HK-2 (cell line): ENCODE data around the gene FRAS1.
A peak's percentile ranks its signal among the peaks of the same experiment; 100 is the strongest.
"Not testable (repeated sequence)": the region's sequence is repeated elsewhere in the genome, so short reads cannot be mapped to it uniquely, and the experiment has no call there.

Experiments
- DNase-seq: peaks from one replicate; pipeline ENCODE4 v3.0.0-alpha.2; 2018; ENCODE audit not compliant: unreplicated experiment

The FRAS1 gene

GRCh38 chr4:78275450-78275849, 218.3 kb downstream of the FRAS1 start:
- DNase-seq, result not testable (repeated sequence)

GRCh38 chr4:78286281-78286680, 229.2 kb downstream of the FRAS1 start:
- no peak for DNase-seq

DNA sequence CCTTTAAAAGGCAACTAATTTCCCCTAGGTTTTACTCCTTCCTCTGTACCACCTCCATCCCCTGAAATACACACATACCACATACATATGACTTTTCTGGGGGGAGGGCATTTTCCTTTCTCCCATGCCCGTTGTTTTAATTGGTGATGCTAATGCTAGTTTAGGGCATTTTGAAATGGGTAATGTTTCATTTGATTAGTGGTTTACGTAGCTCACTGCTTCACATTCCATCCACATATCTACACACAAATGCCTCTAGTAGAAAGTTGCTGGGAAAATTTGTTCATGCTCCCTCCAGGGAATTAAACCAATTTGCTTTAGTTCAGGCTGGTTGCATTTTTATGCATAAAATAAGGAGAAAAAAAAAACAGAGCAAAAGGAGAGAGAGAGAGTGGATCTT, 231.2 kb downstream of the FRAS1 start:
- no peak for DNase-seq

GRCh38 chr4:78291277-78291676, 234.2 kb downstream of the FRAS1 start:
- DNase-seq, result no peak

GRCh38 chr4:78292341-78292740, 235.2 kb downstream of the FRAS1 start:
- no peak for DNase-seq

- DNase-seq, result no peak
These were observed 235.7 kb downstream of the FRAS1 start for GRCh38 chr4:78292856-78293255.

GRCh38 chr4:78293348-78293747, 236.2 kb downstream of the FRAS1 start:
- no peak for DNase-seq

GRCh38 chr4:78293821-78294301, 236.7 kb downstream of the FRAS1 start:
- peak; percentile 30 for DNase-seq

DNA sequence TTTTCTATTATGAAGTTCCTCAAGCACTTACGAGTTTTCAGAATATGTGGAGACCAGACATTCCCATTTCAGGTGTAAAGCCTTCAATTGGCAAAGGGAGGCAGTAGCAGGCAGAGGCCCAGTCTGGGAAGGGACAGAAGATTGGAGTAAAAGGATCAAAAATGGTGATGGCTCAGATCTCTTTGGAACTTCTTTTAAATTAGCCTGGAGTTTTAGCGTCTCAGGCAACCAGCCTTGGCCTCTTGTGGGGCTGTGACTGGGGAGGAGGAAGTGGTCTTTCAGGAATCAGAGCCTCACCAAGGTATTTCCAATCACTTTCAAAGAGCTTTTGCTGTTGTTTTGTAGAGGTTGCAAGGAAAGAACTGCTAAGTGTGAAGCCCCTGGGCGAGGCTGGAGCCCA, 239.1 kb downstream of the FRAS1 start:
- DNase-seq, result no peak

DNA sequence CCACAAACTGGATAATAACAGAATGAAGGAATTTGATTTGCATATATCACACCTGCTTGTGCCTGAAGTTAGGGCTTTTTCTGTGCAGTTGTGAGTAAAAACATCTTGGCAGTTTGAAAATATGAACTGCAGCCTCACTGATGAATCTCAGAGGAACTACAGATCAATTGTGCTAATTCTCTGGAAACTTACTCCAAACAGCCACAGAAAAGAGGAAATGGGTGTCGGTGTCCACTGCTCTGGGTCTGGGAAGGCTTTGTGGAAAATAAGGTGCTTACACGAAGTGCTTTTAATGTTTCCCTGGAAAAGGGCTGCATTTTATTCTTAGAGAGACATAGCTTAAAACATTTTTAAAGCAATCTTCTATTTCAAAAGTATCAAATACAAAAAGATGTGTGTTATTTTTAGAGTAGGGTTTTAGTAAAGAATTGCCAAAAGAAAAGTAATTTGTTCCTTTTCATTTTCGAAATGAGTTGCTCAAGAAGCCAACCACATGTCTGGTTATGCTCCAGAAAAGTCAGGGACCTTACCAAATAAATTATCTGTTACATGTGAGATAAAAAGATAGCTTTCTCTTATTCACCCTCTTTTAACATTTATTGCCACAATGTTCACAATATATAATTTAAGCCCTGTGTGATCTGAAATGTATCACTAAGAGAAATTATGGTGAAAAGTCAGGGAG, 240.1 kb downstream of the FRAS1 start:
- no peak for DNase-seq

- DNase-seq, result no peak
These were observed 241.5 kb downstream of the FRAS1 start for GRCh38 chr4:78298618-78299017.

- DNase-seq, result no peak
These were observed 242.4 kb downstream of the FRAS1 start for GRCh38 chr4:78299565-78299972.

- DNase-seq, result not testable (repeated sequence)
These were observed 250.1 kb downstream of the FRAS1 start for GRCh38 chr4:78307263-78307662.

DNA sequence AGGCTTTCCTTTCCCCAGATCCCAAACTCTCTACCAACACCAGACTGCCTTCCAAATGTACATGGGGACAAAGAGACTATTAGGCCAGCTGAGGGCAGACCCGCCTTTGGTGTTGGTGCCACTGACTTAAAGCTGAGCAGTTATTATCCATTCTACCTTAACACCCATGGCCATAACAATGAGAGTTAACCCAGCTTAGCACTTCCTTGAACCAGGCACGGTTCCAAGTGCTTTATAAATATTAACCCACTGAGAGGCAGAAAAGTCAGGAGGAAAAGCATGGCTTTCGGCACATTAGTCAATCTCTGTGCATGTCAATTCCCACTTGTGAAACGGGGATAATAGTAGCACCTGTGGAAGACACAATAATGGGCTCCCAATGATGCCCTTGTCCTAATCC, 251.4 kb downstream of the FRAS1 start:
- peak; percentile 22 for DNase-seq

DNA sequence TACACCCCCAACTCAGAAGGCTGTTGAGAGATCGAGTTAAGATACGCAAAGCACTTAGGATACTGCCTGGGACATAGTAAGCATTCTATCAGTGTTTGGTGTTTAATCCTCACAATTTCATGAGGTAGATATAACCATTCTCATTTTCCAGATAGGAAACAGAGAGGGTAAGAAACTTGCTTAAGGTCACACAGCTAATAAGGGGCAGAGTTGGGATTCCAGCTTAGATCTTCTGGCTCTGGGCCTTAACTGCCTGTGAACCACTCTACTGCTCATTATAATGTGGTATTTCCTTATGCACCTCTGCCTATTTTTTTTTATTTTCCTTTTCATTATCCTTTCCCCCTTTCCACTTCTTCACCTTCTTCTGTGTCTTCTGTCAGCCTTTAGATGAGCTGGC, 252.2 kb downstream of the FRAS1 start:
- no peak for DNase-seq

DNA sequence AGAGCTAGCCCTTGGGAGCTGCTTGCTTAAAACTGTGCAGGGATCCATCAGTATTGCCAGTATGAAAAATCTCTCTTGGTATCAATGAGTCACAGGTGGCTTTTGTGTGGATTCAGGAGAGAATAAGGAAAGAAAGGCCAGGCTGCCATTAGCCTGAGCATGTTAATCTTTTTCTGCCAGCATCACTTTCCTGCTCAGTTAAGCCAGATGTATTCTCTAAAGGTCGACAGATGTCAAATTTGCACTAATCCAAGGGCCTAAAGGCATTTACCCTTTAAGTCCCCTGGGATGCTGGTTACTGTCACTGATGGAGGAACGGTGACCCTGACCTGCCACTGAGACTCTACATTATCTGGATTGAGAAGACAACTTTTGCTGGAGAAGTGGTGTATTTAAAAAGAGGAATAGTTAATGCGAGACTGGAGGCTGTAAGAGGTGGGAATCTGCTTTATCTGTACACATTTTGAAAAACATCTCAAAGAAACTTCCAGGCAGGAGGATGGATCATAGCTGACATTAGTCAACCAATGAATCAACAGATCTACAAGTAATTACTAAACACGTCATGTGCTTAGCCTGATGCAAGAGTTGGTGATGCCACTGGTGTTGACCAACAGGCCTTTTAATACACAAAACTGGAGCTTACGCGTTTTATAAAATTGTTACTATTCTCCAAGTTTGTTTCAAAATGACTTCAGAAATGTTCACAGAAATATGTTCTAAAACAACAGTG, 253.1 kb downstream of the FRAS1 start:
- no peak for DNase-seq

DNA sequence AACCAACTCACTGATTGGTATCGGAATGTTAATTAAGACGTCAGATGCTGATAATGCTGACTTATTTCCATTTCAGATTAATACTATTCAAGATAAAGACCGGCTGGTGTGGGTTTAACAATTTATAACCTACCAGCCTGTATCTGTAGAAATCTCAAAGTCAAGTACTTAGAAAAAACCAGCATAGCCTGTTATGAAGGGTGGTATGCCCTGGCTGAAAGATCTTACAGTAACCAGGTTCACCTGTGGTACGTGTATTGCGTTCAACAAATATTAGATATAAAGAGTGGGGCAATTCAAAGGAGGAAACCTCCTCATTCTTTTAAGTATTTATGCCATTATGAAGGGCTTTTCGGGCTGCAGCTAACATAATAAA, 253.6 kb downstream of the FRAS1 start:
- DNase-seq, result no peak

GRCh38 chr4:78311306-78311705, 254.2 kb downstream of the FRAS1 start:
- DNase-seq, result no peak

GRCh38 chr4:78312989-78313753, 256.0 kb downstream of the FRAS1 start:
- DNase-seq, result no peak

- DNase-seq, result no peak
These were observed 256.6 kb downstream of the FRAS1 start for GRCh38 chr4:78313754-78314120.

DNA sequence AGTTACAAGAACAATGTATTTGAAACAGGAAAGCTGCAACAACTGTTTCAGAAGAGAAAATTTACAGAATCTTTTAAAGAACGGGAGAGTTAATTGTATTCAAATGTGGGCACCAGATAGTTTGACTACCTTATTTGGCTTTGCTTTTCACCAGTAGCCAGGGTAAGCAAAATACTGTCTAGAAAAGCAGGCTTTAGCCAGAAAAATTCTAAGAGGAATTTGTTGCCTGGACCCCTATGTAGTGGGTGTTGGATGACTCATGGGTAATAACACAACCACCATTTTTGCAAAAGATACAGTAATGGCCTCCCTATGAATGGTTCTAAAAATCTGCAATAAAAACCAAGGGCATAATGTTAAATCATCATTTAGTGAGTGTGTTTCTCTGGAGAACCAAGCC, 261.0 kb downstream of the FRAS1 start:
- DNase-seq, result no peak

DNA sequence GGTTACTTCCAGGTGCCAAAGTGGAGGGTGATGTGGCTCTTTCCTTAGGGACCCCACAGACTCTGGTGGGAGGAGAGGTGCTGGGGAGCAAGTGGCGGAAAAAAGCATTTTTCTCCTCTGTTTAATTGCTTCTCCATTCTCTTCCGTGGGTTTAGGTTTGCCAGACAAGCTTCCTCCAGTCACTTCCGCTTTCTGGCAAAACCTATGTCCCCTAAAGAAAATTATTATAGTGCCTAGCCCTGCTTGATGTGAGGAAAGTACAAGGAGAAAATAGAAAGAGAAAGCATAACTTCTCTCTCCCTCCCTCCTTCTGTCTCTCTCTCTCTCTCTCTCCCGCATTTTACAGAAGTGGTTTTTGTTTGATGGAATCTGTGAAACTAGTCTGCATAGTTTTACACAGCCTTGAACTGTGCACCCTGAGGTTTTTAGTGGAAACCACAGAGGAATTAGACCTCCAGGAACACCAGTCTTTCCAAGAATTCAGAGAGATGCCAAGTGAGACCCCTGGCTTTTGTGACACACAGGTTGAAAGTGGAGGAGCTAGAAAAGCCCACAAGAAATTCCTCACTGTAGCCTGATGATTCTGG, 263.3 kb downstream of the FRAS1 start:
- DNase-seq, result no peak
